Stimulated activated CD4-positive, alpha-beta T cell treated with anti-CD3 and anti-CD28 coated beads, Interleukin-12 subunit alpha, Interleukin-12 subunit beta, amount 100 ng/mL, for 24 hours (primary cell): ENCODE measurements around the gene SMARCA2.

Experiments
- DNase-seq, 2 experiments: peaks; one replicate each; pipeline ENCODE4 v3.0.0-alpha.2; 2020; ENCODE audit warnings: low read depth in 2 of 2

The SMARCA2 gene

DNA sequence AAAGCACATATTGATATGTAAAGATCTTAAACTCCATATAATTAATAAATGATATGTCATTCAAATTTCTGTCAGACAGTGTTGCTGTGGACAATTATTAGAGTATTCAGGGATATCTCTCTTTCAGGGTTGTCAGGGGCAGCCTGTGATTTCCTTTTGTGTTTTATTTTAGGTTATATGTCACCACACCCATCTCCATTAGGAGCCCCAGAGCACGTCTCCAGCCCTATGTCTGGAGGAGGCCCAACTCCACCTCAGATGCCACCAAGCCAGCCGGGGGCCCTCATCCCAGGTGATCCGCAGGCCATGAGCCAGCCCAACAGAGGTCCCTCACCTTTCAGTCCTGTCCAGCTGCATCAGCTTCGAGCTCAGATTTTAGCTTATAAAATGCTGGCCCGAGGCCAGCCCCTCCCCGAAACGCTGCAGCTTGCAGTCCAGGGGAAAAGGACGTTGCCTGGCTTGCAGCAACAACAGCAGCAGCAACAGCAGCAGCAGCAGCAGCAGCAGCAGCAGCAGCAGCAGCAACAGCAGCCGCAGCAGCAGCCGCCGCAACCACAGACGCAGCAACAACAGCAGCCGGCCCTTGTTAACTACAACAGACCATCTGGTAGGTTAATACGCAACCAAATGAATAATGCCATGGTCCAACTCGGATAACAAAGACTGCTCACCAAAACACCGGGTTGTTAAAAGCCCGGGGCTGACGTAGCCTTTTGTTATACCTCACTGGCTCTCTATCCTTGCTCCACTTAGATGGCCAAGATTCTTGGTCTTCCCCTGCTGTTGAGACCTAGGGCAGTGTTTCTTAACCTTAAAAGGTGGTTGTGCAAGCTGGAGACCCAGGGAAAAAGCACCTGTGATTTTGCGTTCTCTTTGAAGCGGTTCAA, 24.4 kb downstream of the SMARCA2 start:
- DNase-seq = no peak

DNA sequence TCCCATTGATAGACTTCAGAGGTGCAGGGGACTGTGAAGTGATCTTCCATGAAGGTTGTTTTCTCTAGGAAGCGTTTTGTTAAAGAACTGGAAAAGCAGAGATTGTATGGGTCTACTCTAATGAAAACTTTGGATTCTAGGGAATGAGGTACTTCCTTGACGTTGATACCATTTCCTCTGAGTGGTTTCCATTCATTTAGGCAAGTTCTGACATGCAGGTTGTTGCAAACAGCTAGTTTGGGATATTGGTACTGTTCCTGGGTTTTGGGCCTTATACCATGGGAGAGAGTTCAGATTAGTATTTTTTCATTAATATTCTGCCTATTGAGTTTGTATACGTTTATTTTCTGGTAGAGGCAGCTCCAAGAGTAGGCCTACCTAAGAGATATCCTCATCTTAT, 25.7 kb downstream of the SMARCA2 start:
- DNase-seq = no peak

DNA sequence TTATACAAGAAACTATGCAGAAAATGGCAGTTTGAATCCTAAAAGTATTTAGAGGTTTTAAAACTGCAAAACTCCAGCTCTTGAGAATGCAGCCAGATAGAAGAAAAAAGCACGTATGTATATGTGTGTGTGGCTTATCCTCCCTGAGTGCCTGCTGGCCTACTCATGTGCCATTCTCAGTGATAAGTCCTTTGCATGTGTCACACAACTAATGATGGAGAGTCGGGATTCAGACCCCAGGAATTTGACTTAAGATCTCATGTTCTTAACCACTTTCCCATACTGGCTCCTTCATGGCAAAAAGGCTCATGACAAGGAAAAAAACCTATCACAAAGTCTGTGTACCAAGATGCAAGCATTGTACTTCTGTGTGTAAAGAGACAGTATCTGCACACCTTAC, 26.6 kb downstream of the SMARCA2 start:
- DNase-seq = no peak

DNA sequence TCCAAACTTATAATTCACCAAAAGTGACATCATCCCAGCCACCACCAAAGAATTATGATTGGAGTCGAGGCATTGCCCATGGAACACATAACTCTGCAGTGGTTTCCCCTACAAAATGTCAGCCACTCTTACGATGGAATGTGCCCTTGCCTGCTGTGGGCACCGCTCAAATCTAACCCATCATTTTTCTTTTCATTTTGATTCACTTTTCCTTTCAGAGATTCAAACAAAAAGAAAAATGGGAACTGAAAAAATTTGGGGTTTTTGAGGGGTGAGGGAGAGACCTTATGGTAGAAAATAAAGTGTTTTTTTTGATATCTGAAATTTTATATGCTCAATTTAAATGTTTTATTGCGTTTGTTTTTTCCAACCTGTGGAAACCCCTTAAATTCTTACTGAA, 28.1 kb downstream of the SMARCA2 start:
- no peak for DNase-seq

DNA sequence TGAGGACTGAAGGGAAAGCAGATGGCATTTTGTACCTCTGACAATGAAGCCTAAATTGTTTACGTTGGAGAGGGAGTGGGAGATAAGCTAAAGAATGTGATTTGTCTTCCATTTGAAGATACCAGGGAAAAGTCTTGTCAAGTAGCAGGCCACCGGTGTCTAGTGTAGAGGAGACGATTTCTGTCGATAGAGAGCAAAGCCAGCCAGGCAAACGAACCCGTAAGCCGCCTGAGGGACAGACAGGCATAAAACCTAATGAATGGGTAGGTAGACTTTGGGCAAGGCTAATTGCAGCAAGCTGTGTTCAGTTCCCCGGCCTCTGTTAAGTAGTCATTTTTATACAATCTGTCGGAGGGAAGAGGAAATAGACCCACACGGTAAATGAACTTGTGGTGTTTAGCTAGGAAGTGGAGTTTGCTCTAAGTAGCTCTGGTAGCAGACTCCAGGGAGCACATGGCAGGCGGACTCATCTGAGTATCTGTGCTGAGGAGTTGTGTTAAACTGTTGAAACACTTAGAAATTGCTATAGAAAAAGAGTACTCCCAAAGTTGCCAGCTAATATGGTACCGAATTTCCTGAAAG, 28.8 kb downstream of the SMARCA2 start:
- DNase-seq = no peak

DNA sequence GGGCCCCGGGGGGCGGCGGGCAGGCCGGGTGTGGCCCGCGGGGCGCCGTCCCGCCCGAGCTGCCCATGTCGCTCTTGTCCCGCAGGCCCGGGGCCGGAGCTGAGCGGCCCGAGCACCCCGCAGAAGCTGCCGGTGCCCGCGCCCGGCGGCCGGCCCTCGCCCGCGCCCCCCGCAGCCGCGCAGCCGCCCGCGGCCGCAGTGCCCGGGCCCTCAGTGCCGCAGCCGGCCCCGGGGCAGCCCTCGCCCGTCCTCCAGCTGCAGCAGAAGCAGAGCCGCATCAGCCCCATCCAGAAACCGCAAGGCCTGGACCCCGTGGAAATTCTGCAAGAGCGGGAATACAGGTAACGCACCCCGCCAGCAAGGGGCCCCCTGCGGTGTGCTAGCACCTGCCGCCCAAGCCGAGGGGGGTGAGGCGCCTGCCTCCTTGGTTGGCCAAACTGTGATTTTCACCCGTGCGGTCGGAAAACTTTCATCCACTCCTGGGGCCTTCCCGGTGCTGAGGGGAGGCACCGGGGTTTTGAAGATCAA, 32.1 kb downstream of the SMARCA2 start:
- DNase-seq = no peak

DNA sequence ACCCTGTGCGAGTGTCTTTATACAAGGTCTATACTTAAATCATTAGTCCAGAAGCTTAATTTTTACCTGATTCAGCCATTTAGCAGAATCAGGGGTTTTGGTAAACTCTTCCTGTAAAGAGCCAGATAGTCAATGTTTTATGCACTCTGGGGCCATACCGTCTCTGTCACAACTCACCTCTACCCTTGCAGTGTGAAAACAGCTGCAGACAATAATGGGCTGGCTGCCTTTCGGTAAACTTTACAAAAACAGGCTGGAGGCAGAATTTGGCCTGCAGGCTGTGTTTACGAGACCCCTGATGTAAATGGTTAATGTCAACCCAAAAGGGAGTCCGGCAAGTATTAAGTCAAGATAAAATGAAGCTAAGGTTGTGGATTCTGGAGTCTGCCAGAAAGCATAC, 32.8 kb downstream of the SMARCA2 start:
- DNase-seq = no peak

DNA sequence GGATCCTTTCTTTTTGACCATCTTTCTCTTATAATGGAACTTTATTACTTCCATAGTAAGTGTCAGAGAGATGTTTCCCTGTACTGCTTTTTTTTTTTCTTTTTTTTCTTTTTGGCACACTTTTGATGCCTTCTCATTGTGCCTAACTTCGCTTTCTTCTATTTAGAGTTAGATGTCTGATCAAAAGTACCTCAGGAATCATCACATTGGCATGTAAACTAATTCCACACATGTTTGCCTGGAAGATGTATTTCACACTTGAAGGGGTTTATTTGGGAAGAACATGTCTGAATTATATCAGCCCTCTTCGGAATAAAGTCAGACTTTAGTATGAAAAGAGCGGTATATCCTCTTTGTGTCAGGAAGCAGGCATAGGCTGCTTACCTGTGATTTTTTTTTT, 35.1 kb downstream of the SMARCA2 start:
- no peak for DNase-seq

DNA sequence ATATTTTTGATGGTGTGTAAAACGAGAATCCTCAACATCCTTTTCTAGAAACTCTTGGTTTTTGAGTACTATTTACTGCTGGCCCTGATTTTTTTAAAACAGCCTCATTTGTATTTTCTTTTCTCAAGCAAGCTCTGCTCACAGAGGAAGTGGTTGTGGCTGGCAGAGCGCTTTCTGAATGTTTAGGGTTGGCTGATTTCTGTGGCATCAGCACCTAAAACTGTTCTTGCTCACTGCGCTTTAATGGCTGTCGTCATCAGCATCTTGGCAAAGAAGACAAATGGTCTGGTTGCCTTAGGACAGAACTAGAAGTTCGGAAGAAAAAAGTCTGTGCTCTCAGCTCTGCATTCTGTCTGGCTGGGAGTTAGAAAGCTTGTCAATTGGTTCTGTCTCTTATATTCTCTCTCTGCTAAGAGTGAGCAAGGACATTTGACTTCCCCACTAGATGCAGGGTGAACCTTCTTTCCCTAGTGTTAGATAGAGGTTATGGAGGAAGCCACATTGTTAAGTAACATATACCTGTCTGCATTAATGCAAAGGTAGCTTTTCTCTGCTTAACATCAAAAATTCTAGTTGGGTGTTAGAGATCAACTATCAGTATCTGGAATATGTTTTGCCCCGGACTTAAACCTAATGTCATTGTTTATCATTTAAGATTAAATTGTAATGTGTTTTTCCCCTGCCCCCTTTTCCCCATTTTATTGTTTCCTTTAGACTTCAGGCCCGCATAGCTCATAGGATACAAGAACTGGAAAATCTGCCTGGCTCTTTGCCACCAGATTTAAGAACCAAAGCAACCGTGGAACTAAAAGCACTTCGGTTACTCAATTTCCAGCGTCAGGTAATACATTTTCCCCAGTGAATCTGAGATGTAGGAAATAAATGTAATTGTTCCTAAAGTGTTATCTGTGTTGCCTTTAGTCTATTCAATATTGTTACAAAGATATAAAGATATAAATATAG, 39.0 kb downstream of the SMARCA2 start:
- peak; percentile 24 to 48 for DNase-seq

DNA sequence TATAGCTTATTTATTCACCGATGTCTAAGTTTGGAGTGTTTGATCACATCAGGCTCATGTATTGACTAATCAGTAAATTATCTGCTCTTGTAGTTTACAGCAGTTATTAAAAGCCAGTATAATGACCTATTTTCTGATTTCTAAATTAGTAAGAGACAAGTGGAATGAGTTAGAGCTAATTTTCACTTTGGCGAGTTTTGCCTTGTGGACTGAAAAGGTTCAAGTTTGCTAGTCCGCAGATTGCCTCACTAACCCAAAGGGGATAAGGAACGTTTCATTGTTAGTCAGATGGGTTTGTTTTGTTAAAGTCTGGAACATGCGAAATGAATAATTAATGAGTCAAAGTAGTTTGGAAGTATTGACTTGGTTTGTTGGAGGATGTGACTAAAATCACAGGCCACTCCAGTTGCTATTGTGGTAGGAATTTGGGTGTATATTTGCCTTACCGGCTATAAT, 40.1 kb downstream of the SMARCA2 start:
- no peak for DNase-seq

DNA sequence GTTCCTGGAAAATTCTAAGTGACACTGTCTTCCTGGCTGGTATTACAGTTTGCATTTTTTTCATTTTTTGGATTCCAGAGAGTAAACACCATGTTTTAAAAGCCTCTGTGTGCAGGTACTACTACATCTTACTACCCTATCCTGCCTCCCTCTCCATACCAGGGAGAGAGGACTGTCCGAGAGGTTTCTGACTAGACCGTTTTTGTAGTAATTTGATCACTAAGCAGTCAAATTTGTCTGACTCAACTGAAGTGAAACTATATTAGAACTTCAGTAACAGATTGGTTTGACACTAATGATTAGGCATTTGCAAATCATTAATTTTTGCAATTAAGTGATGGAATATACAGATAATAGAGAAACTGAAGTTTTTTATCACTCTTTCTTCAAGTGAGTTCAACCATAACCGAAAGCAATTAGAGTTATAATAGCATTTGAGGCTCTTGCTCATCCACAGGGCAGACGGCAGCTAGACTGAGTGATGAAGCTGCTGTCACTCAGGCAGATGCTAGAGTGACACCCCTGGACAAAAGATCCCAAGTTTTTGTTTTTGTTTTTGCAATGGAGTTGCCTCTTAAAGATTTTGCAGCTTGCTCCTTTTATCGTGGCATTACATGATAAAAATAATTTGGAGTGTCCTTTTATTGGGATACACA, 44.3 kb downstream of the SMARCA2 start:
- no peak for DNase-seq

DNA sequence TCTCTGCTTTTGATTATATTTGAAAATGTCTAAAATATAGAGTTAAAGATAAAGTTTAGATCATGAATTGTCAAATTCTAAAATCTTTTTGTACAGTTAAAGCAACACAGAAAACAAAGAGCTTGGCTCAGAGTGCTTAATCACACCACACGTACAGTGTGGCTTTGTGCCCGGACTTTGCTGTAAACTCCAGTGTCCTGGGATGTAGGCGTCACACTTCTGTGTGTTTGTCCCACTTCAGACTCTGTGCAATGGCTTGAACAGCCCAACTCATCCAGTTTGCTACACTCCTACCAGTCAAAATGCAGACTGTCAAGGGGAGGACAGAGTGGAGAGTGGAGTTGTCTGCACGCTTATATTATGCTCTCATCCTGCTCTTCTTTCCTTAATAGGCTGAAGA, 45.3 kb downstream of the SMARCA2 start:
- no peak for DNase-seq

DNA sequence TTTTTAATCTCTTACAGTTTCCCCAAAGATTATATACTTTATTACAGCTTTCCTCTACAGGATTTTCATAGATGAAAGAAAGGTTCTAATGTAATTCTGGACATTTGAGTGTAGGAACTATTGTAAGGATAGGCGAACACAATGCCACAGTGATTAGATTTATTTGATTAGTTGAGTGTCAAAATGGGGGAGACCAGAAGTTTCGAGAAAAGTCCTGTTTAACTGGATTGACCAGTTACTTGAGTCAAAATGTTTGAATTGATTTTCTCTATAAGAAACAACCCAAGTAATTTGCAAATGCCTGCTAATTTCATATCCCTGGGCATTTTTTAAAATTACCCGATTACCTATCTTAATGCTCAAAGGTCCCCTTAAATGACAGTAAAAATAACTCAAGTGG, 50.6 kb downstream of the SMARCA2 start:
- DNase-seq = no peak

DNA sequence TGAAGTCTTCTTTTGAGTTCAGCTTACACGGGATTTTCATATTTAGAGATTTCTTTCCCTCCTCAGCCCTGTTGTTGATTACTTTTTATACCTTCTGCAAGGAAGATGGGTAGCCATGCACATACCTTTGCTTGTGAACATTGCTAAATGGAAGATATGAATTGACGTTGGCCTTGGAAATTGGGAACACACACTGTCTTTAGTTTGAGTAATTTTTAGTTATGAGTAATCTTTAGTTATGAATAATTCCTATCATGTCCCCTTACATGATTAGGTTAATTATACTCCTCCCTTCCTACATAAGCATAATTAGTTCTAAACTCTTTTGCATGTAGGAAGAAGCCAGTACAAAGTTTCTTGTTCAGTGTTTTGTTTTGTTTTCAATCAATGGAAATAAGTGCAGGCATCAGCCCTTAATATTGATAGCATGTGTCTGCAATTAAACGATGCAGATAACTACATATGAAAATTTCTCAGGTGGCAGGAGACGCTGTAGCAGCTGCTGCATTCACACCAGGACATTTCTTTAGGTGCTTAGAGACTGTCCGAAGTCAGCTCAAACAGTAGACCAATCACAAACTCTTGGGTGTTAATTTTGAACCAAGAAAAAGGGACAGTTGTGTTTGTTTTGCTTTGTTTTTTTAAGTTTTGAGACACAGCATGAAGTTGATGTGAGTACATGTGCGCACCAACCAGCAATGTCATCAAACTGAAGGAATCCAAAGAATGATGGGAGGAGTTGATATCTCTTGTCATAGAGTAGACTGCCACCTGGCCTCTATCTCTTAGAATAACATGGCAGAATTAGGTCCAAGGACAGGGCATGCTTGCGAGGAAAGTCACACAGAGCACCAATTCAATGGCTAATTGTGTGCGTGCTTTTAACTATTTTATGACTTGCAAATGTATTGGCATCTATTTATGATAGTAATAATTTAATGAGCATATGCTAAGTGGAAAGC, 51.4 kb downstream of the SMARCA2 start:
- no peak for DNase-seq

DNA sequence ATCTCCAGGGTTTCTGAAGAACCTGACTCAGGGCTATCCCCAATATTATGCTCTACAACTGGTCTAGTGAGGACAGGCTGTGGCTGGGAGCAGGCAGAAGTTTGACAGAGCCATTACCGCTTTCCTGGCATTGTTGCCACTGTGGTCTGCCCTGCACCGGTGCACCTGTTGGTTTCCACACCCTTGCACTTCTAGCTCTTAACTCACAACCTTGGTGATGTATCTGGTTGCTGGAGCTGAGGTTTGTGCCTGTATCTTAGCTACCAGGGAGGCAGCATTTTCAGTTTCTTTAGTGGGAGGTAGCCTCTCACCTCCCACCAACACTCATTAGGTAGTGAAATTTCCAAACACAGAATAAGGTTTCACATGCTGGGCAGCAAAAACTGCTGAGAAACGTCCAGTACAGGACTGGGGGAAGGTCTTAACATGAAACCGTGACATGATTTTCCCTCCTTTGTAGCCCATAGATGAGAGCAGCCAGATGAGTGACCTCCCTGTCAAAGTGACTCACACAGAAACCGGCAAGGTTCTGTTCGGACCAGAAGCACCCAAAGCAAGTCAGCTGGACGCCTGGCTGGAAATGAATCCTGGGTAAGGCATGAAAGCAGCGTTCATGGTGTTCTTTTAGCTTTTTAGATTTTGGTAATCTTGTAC, 57.7 kb downstream of the SMARCA2 start:
- DNase-seq = no peak

DNA sequence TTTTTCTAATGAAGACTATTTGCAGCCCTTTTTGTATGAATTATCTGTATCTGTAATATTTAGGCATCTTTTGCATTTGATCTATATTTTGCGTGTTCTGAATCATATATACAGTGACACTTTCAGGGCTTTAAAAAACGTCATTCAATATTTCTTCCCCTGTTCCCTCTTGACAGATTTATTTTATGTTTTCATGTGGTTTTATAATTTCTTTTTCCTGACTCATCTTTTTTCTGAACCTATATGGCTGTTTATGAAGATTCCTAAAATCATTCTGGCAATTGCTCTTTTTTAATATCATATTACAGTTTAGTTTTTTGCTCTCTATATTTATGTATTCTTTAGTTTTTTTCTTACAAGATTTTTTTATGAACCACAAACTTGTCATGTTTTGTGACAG, 67.6 kb downstream of the SMARCA2 start:
- no peak for DNase-seq

DNA sequence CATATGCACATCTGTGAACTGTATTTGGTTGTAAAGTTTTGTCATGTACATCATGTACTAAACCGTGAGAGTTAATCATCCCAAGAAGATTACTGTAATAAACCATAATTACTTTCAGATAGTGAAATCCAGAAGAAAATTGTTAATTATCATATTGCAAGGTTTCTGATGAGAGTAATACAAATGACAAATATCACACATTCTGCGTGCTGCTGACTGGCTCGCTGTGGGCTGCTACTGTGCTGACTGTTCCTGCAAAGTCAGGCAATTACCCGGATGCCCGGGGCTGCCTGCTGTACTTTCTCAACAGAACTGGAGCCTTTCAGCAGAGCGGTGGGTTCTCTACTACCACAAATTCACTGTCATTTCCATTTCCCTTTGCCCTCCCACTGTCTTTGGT, 68.3 kb downstream of the SMARCA2 start:
- no peak for DNase-seq

DNA sequence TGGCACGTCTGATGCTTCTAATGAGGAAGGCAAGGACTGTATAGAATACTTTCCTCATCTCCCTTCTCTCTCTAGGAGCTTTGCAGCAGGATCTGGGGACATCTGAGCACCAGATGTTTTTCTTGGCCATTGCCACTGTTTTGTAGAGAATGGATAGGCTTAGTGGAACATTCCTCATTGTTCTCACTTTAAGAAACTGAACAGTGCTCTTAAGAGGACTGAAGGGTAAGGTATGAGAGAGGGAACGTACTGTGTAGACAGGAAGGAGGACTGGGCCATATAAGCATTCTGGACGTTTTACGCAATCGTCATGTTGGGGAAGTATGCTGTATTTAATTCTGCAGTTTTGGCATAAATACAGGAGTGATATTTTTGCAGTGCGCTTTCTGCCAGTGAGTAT, 70.6 kb downstream of the SMARCA2 start:
- no peak for DNase-seq

DNA sequence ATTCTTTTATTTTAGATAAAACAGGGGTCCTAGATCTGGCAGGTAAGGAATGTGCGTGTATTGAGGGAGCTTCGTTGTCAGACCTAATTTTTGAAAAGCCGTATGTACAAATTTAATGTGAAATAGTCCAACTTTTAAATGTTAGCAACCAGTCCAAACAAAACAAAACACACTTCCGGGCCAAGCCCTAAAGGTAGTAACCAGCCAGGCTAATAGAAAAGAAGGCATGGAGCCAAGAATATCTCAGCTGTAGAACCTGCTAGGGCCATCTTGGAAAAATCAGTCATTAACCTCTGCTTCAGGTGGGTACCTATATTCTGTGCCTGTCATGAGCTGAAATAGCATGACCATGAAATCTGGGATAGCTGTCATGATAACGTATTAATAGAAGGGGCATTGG, 71.0 kb downstream of the SMARCA2 start:
- no peak for DNase-seq

DNA sequence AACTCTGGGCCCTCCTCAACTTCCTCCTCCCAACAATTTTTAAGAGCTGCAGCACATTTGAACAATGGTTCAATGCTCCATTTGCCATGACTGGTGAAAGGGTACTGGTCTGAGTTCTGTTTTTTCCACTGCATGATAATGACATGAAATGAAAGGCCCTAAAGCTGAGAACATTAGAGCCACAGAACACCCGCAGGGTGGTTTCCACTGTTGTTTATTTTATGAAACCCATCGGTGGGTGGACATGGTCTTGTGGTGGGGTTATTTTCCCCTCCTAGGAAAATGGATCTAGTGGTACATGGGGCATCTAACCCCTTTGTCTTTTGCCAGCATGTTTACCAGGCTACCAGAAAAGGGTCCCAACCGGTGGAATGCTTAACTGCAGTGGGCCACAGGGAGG, 71.8 kb downstream of the SMARCA2 start:
- DNase-seq = no peak
